ENCODE results near the gene TTC9C.
"Not testable (repeated sequence)": the region's sequence is repeated elsewhere in the genome, so short reads cannot be mapped to it uniquely, and the experiment has no call there.

Gene TTC9C

GRCh38 chr11:62728171-62728988 is at the start of gene TTC9C:
Gene TTC9C, plus strand, starts transcription at chr11:62728486. Its CDS starts 363 bp downstream, at chr11:62728849.
- DNase-seq (ENCODE audit: low read depth in 4 of 4, low spot score in 1 of 4): peak; percentile 64 to 85 (median 68)

DNA sequence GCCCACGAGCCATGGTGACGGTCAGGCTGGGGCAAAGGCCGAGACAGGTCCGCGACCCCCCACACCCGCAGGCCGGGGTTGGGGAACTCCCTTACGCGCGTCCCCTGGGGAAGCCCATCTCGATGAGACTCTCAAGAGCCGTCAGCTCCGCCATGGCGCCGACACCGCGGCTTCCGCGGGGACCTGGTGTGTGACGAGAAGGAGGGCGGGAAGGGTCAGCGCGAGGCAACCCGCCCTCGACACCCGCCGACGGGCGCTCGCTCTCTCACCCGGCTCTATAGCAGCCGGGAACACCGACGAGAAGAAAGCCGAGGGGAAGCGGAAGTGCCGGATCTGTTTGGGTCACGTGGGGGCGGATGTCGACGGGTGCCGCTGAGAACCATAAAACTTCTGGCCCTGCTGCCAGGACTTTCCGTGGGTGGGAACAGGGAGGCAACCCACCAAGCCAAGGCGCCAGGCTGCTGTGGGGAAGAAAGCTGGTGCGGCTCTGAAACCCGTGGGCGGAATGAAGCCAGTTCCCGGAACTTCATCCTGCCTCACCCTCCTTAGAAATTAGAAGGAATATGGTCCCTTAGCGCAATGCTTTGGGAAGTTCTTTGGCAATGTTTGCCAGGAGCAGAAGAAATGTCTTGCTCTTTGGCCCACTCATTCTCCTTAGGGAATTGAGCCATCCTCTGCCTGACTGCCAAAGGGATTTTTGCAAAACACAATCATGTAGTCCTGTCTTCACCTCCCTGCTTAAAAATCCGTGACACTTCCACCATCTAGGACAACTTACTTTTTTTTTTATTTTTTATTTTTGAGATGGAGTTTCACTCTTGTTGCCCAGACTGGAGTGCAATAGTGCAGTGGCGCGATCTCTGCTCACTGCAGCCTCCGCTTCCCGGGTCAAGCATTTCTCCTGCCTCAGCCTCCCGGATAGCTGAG is 49.3 kb upstream of the TTC9C start, which contains the start of gene UBXN1:
Gene UBXN1, minus strand, starts transcription at position 304 of the 927 bp plus-strand sequence. Its CDS starts 150 bp downstream, at position 154.
- DNase-seq (ENCODE audit: low read depth in 4 of 4, low spot score in 1 of 4): peak; percentile 69 to 81 (median 76)

- no peak for DNase-seq (ENCODE audit: low read depth in 4 of 4, low spot score in 1 of 4)
Measured at GRCh38 chr11:62680825-62681240, 47.5 kb upstream of the TTC9C start.

- DNase-seq (ENCODE audit: low read depth in 4 of 4, low spot score in 1 of 4): no peak
Measured at GRCh38 chr11:62682518-62682917, 45.8 kb upstream of the TTC9C start.

DNA sequence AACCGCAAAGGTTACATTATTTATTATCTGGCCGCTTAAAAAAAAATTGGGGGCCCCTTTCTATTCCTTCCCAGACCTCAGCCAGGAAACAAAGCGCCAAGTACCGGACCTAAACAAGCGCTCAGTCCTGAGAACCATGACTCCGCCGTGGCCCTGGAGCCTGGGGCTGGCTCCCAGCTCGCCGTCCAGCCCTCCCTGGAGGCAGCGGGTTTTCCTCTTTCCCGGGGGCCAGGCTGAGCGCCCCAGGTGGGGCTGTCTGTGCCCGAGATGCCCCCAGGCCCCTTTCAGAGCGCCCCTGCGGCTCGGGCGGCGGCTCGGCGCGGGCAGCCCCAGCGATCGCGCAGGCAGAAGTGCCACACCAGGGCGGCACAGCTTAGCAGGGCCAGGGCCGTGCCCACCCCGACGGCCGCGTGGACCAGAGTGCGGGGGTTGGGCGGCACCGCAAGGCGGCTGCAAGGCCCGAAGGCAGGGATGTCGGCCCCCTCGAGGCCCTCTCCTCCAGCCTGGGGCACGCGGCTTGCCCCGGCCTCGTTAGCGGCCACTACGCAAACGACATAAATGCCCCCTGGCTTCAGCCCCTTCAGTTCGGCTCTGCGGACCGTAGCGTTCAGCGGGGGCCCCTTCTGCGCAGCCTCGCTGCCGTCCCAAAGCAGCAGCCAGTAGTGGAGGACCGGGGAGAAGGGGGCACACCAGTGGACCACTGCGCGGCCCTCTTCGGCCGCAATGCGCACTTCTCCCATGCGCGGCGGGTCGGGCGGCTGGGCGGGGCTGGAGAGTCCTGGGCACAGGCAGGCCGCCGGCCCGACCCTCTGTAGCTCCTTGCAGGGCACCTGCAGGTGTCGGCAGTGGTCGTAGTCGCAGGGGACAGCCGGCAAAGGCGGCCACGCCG is 40.5 kb upstream of the TTC9C start:
- DNase-seq (ENCODE audit: low read depth in 4 of 4, low spot score in 1 of 4): no peak

- no peak for DNase-seq (ENCODE audit: low read depth in 4 of 4, low spot score in 1 of 4)
Measured at GRCh38 chr11:62688491-62688890, 39.8 kb upstream of the TTC9C start.

- DNase-seq (ENCODE audit: low read depth in 4 of 4, low spot score in 1 of 4): no peak
Measured at GRCh38 chr11:62689421-62690183, 38.7 kb upstream of the TTC9C start, which contains the start of gene LRRN4CL. Gene LRRN4CL, minus strand, starts transcription at chr11:62689530. Its CDS starts 1,022 bp downstream, at chr11:62688508.

DNA sequence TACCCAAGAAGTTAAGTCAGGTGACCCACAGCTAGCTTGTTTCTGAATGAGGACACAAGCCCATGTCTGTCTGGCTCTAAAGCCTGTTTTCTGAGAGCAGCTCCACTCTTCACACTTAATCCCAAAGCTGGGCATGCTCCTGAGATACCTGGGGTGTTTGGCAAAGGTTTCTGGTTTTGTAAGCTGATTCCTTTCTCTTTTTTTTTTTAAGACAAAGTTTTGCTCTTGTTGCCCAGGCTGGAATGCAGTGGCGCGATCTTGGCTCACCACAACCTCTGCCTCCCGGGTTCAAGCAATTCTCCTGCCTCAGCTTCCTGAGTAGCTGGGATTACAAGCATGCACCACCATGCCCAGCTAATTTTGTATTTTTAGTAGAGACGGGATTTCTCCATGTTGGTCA is 34.7 kb upstream of the TTC9C start:
- DNase-seq (ENCODE audit: low read depth in 4 of 4, low spot score in 1 of 4): not testable (repeated sequence)

- peak in 3 of 4 experiments; percentile 52 to 63 (median 62) for DNase-seq (ENCODE audit: low read depth in 4 of 4, low spot score in 1 of 4)
Measured at GRCh38 chr11:62694455-62695167, 33.7 kb upstream of the TTC9C start.

DNA sequence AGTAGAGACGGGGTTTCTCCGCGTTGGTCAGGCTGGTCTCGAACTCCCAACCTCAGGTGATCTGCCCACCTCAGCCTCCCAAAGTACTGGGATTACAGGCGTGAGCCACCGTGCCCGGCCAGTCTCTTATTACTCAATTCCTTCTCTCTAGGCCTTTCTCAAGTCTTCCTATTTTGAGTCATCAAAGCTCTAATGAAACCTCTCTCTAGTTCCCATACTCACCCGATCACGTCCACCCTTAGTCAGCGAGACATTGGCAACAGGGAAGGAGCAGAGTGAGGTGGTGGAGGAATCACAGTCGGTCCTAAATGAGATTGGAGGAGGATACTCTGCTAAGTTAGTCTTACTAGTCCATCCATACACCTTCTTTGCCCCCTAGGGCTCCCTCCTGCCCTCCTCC is 26.0 kb upstream of the TTC9C start:
- no peak for DNase-seq (ENCODE audit: low read depth in 4 of 4, low spot score in 1 of 4)

DNA sequence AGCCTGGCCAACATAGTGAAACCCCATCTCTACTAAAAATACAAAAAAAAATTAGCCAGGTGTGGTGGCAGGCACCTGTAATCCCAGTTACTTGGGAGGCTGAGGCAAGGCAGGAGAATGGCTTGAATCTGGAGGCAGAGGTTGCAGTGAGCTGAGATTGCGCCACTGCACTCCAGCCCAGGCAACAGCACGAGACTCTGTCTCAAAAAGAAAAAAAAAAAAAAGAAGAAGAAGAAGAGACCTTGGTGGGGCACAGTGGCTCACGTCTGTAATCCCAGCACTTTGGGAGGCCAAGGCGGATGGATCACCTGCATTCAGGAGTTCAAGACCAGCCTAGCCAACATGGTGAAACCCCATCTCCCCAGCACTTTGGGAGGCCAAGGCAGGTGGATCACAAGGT is 24.4 kb upstream of the TTC9C start:
- not testable (repeated sequence) for DNase-seq (ENCODE audit: low read depth in 4 of 4, low spot score in 1 of 4)

- DNase-seq (ENCODE audit: low read depth in 4 of 4, low spot score in 1 of 4): no peak
Measured at GRCh38 chr11:62705413-62705812, 22.9 kb upstream of the TTC9C start.

GRCh38 chr11:62705880-62706849 is 22.1 kb upstream of the TTC9C start:
- peak; percentile 87 to 94 (median 90) for DNase-seq (ENCODE audit: low read depth in 4 of 4, low spot score in 1 of 4)

- DNase-seq (ENCODE audit: low read depth in 4 of 4, low spot score in 1 of 4): no peak
Measured at GRCh38 chr11:62706850-62707247, 21.4 kb upstream of the TTC9C start.

GRCh38 chr11:62707277-62707861 is 20.9 kb upstream of the TTC9C start, which contains the start of the genes BSCL2 and GNG3:
Gene BSCL2, minus strand, starts transcription at chr11:62707424. Its CDS starts 229 bp downstream, at chr11:62707195.
Gene GNG3, plus strand, starts transcription at chr11:62707676. Its CDS starts 620 bp downstream, at chr11:62708296.
- no peak for DNase-seq (ENCODE audit: low read depth in 4 of 4, low spot score in 1 of 4)

GRCh38 chr11:62708392-62708791 is 19.9 kb upstream of the TTC9C start:
- DNase-seq (ENCODE audit: low read depth in 4 of 4, low spot score in 1 of 4): no peak

- peak in 3 of 4 experiments; percentile 18 to 37 (median 21) for DNase-seq (ENCODE audit: low read depth in 4 of 4, low spot score in 1 of 4)
Measured at GRCh38 chr11:62708793-62709192, 19.5 kb upstream of the TTC9C start.

All from stimulated activated CD4-positive, alpha-beta T cell treated with anti-CD3 and anti-CD28 coated beads, Interleukin-1b, Interleukin-23, amount 100 ng/mL, for 24 hours (primary cell).